ENCODE results near the gene CIB4.

Gene CIB4

GRCh38 chr2:26626606-26627005 lies 14.6 kb downstream of the CIB4 start:
- TF ChIP-seq CTCF (IDR thresholded peaks at IDR 0.05; ENCODE audit: control insufficient read depth, extremely low read depth, insufficient read depth) = no peak
- no peak for DNase-seq (ENCODE audit: low read depth)
- H3K4me3 ChIP-seq (ENCODE audit: low read depth, low read length) = no peak overlapping the region

- no peak for TF ChIP-seq CTCF (IDR thresholded peaks at IDR 0.05; ENCODE audit: control insufficient read depth, extremely low read depth, insufficient read depth)
- no peak for DNase-seq (ENCODE audit: low read depth)
- H3K4me3 ChIP-seq (ENCODE audit: low read depth, low read length) = no peak overlapping the region
Observed at GRCh38 chr2:26623541-26624495, 17.3 kb downstream of the CIB4 start.

GRCh38 chr2:26621469-26622199 lies 19.5 kb downstream of the CIB4 start:
- no peak for DNase-seq (ENCODE audit: low read depth)
- no peak overlapping the region for H3K4me3 ChIP-seq (ENCODE audit: low read depth, low read length)
- TF ChIP-seq CTCF (IDR thresholded peaks at IDR 0.05; ENCODE audit: control insufficient read depth, extremely low read depth, insufficient read depth) = no peak

- DNase-seq (ENCODE audit: low read depth) = no peak
- H3K4me3 ChIP-seq (ENCODE audit: low read depth, low read length) = no peak overlapping the region
- no peak for TF ChIP-seq CTCF (IDR thresholded peaks at IDR 0.05; ENCODE audit: control insufficient read depth, extremely low read depth, insufficient read depth)
Observed at GRCh38 chr2:26620031-26620605, 21.0 kb downstream of the CIB4 start.

- no peak overlapping the region for H3K4me3 ChIP-seq (ENCODE audit: low read depth, low read length)
- DNase-seq (ENCODE audit: low read depth) = no peak
- no peak for TF ChIP-seq CTCF (IDR thresholded peaks at IDR 0.05; ENCODE audit: control insufficient read depth, extremely low read depth, insufficient read depth)
Observed at GRCh38 chr2:26619521-26619951, 21.6 kb downstream of the CIB4 start.

- DNase-seq (ENCODE audit: low read depth) = no peak
- TF ChIP-seq CTCF (IDR thresholded peaks at IDR 0.05; ENCODE audit: control insufficient read depth, extremely low read depth, insufficient read depth) = no peak
- H3K4me3 ChIP-seq (ENCODE audit: low read depth, low read length) = no peak overlapping the region
Observed at GRCh38 chr2:26619096-26619495, 22.1 kb downstream of the CIB4 start.

Measured in LNCaP clone FGC (cell line).